Measurements from ENCODE around the gene PRKAG3. TPM values are rescaled to one million over a fixed set of nuclear protein-coding genes. Genes with fewer than 3 reads are reported as not detected.

Gene PRKAG3
- total RNA-seq, 3 donors from 2014 or later = not detected

- intact Hi-C loops (cut with DNase I, micrococcal nuclease) = no loop called here
- no peak for DNase-seq
- no peak for TF ChIP-seq CTCF (IDR thresholded peaks at IDR 0.05)
- H3K36me3 ChIP-seq (ENCODE audit: low read depth) = no peaks in the 10 kb centered on the region
- peaks cover 15% of the 10 kb centered on the region for H3K4me1 ChIP-seq (ENCODE audit: low read depth)
- no peak for ATAC-seq
- no peaks in the 10 kb centered on the region for H3K9me3 ChIP-seq
- no peak overlapping the region for H3K4me3 ChIP-seq
Observed at GRCh38 chr2:218857371-218858137, 26.0 kb upstream of the PRKAG3 start.

GRCh38 chr2:218856896-218857243 is 25.3 kb upstream of the PRKAG3 start:
- no peak for DNase-seq

GRCh38 chr2:218856167-218856895 is 24.7 kb upstream of the PRKAG3 start:
- TF ChIP-seq CTCF (IDR thresholded peaks at IDR 0.05) = no peak
- intact Hi-C loops (cut with DNase I, micrococcal nuclease) = no loop called here
- H3K4me3 ChIP-seq = no peak overlapping the region
- ATAC-seq (no peak), DNase-seq (no peak)
- no peaks in the 10 kb centered on the region for H3K9me3 ChIP-seq
- no peaks in the 10 kb centered on the region for H3K36me3 ChIP-seq (ENCODE audit: low read depth)
- peaks cover 15% of the 10 kb centered on the region for H3K4me1 ChIP-seq (ENCODE audit: low read depth)

More at GRCh38 chr2:218856896-218857243, 25.3 kb upstream of the PRKAG3 start:
- no peak overlapping the region for H3K4me3 ChIP-seq
- no peak for TF ChIP-seq CTCF (IDR thresholded peaks at IDR 0.05)
- no peak for ATAC-seq
- no peaks in the 10 kb centered on the region for H3K36me3 ChIP-seq (ENCODE audit: low read depth)
- no peaks in the 10 kb centered on the region for H3K9me3 ChIP-seq
- peaks cover 15% of the 10 kb centered on the region for H3K4me1 ChIP-seq (ENCODE audit: low read depth)
- intact Hi-C loops (cut with DNase I, micrococcal nuclease) = no loop called here

- no peak for TF ChIP-seq CTCF (IDR thresholded peaks at IDR 0.05)
- ATAC-seq (no peak), DNase-seq (no peak)
- Histone ChIP-seq H3K36me3 (ENCODE audit: low read depth) (no peaks in the 10 kb centered on the region), H3K9me3 (no peaks in the 10 kb centered on the region), H3K4me1 (ENCODE audit: low read depth) (peaks cover 12% of the 10 kb centered on the region), H3K4me3 (no peak overlapping the region)
- intact Hi-C loops (cut with DNase I, micrococcal nuclease) = no loop called here
Observed at GRCh38 chr2:218855305-218856166, 23.9 kb upstream of the PRKAG3 start.

GRCh38 chr2:218854860-218855259 is 23.3 kb upstream of the PRKAG3 start:
- Histone ChIP-seq H3K36me3 (ENCODE audit: low read depth) (no peaks in the 10 kb centered on the region), H3K9me3 (no peaks in the 10 kb centered on the region), H3K4me1 (ENCODE audit: low read depth) (peaks cover 5% of the 10 kb centered on the region), H3K4me3 (no peak overlapping the region)
- DNase-seq (no peak), ATAC-seq (no peak)
- intact Hi-C loops (cut with DNase I, micrococcal nuclease) = no loop called here
- no peak for TF ChIP-seq CTCF (IDR thresholded peaks at IDR 0.05)
